GM18870 (cell line): ENCODE data around the gene KCNK16.
"Not testable (repeated sequence)": the region's sequence is repeated elsewhere in the genome, so short reads cannot be mapped to it uniquely, and the experiment has no call there.

ENCODE experiments used
- ATAC-seq: cut with Tn5 transposase; IDR thresholded peaks from one replicate; pipeline ENCODE4 v1.9.1; 2021; ENCODE audit warnings: moderate library complexity; ENCODE audit not compliant: unreplicated experiment

Gene KCNK16

DNA sequence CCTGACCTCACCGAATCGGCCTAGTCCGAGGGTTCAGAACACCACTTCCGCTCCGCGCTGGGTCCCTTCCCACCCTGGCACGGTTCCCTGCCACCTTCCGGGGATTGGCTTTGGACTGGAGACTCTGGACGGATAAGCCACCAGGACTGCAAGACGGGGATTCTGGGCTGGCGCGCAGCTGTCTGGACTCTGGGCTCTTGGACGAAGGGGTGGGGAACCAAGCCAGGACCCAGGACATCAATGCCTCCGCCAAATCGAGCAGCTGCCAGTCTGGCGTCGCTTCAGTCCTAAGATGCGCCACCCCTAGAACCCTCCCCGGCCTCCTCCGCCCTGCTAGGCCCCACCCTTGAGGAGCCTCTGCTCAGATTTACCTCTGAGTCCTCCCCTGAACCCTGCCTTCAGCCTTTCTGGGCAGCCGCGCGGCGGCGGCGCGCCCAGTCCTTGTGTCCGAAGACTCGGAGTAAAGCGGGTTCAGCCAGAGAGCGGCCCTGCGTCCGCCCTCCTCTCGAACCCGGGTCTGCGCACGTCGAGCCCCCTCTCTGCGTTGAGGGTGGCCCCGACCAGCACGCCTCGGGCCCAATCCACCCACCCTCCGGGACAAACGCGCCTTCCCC lies 9.5 kb downstream of the KCNK16 start:
- no peak for ATAC-seq

GRCh38 chr6:39310542-39310941 lies 12.0 kb downstream of the KCNK16 start:
- ATAC-seq, result no peak

DNA sequence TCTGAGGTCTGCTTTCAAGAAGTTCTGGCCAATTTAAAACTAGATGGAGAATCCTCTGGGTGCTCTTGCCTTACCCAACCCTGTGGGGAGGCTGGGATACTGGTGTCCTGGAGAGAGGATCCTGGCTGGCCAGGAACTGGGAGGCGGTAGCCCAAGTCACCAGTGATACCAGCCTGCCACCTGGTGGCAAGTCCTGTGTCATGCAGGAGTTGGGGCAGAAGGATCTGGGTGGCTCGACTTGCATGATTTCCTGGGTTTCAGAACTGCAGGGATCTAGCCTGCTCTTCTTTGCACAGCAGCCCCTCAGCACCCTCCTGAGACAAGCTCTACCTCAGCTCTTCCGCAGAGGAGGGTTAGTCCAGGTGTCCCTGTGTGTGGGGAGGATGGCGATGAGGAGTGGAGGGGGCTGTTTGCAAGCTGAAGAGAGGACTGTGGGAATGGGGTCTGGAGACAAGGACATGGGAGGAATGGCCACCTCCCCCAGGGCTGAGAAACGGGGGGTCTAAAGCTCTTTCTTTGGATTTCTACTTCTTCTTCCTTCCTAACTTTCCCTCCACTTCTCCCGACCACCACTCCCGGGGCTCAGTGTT lies 12.5 kb downstream of the KCNK16 start:
- ATAC-seq, result no peak

DNA sequence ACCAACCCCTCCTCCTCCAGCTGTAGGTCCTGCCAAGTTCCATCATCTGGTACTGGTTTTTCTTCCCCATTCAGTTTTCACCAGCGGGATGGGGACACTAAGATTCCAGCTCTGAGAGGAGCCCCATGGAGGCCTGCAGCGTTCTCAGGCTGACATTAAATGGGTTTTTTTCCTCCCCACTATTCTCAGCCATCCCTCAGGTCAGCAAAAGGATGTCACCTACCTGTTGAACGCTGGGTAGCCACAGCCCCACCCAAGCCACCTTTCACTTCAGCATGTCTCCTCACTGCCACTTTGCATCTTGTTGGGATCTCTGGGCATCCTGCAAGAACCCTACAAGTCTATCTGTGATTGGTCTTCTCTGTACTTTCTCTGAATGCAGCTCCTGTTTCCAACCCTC lies 15.0 kb downstream of the KCNK16 start:
- ATAC-seq, result no peak

DNA sequence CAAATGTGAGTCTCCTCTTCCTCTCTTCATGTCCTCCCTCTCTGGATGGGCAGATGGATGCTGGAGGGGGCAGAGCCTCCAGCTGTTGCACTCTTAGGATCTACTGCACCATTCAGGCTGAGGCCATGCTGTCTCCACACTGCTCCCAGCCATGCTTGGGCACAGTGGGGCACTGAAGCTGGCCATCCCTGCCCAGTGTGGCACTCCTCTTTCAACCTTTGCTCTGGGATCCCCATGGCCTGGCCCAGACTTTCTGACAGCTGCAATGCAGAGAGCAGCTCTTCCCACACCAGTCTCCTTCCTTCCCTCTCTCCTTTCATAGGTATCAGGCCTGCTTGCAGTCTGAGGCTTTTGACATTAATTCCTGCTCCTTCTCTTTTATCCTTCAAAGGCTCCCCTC lies 17.6 kb downstream of the KCNK16 start:
- no peak for ATAC-seq

GRCh38 chr6:39303425-39304153 lies 18.9 kb downstream of the KCNK16 start:
- no peak for ATAC-seq

DNA sequence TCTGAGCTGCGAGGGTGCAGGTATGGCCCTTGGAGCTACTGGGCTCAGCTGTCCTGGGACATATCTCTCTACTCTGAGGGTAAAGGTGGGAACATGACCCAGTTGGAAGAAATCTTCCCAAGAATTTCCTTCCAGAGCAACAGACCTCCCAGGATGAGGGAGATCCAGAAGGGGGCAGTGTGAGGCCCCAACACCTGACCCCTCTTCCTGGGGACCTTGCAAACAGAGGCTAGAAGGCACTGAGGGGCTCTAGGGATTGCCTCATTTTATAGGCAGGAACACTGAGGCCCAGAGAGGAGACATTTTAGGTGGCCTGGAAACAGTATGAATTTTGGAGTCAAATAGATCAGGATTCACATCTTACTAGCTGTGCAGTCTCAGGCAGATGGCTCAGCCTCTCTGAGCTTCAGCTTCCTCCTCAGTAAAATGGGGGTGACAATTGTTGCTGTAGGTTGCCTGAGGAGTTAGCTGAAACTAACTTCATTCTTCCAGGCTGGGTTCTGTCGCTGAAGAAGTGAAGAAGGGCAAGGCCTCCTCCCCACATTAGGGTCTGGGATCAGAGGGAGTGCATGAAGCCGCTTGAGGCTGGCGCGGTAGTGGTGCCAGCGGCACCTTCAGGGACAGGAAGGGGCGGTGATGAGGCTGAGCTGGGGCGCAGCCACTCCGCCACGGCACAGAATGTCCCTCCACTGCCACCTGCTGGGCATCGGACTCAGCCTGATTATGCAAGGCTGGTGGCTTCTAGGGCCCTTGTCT lies 19.7 kb downstream of the KCNK16 start:
- no peak for ATAC-seq

GRCh38 chr6:39302011-39302410 lies 20.5 kb downstream of the KCNK16 start:
- ATAC-seq, result no peak

GRCh38 chr6:39301606-39302005 lies 20.9 kb downstream of the KCNK16 start:
- no peak for ATAC-seq

GRCh38 chr6:39300739-39301138 lies 21.8 kb downstream of the KCNK16 start:
- ATAC-seq, result no peak

GRCh38 chr6:39298061-39298460 lies 24.4 kb downstream of the KCNK16 start:
- no peak for ATAC-seq

GRCh38 chr6:39296745-39297640 lies 25.5 kb downstream of the KCNK16 start:
- ATAC-seq, result no peak

DNA sequence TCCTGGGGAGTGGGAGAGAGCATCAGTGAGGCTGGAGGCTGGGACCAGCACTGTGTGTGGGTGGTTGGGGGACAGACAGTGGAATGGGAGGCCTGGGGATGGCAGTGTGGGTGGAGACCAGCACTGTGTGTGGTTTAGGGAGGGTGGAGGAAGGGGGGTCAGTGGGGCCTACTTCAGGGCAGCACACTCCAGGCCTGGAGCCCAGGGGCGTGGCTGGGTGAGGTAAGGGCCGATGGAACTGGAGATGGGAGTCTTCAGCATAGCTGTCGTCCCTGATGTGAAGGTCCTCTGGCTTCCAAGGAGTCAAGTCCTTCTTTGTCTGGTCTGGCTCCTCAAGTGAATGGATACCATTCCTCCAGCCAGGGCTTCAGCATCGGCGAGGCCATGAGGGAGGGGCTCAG lies 26.9 kb downstream of the KCNK16 start:
- ATAC-seq, result no peak

DNA sequence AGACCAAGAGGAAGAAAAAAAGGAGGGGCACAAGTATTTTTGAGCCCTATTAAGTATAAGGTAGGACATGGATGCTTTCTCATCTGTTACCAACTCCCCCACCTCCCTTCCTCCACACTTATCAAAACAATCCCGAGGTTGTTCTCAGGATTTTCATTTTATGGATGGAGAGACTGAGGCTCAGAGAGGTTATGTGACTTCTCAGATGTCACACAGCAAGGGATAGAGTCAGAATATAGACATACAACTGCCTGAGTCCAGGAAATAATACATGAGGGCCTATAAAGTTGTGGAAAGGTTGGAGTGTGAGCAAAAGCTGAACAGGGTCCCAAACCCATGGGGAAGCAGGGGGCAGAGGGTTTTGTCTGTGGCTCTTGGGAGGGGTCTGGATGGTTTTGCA lies 27.6 kb downstream of the KCNK16 start:
- no peak for ATAC-seq

- ATAC-seq, result no peak
Observed at GRCh38 chr6:39294133-39294532, 28.4 kb downstream of the KCNK16 start.

GRCh38 chr6:39292637-39293036 lies 29.9 kb downstream of the KCNK16 start:
- ATAC-seq, result no peak

GRCh38 chr6:39289490-39289889 lies 33.0 kb downstream of the KCNK16 start:
- ATAC-seq, result no peak

- no peak for ATAC-seq
Observed at GRCh38 chr6:39287601-39288000, 34.9 kb downstream of the KCNK16 start.

GRCh38 chr6:39286596-39286995 lies 35.9 kb downstream of the KCNK16 start:
- not testable (repeated sequence) for ATAC-seq

- no peak for ATAC-seq
Observed at GRCh38 chr6:39282774-39283173, 39.7 kb downstream of the KCNK16 start.
